Posterior cingulate gyrus (tissue), 11 donors: ENCODE data around the gene HSPA1B.

ENCODE experiments used
- DNase-seq, 10 donors: peaks; one replicate each; pipeline versions ENCODE4 v3.0.0 to v3.0.0-alpha.2; 2020 to 2021; ENCODE audit warnings: mixed read lengths in 3 of 10
- intact Hi-C: fragments of 100-400 bp; cut with DNase I; formaldehyde crosslinking; loops from one replicate; pipeline ENCODE4 v1.15.1; 2023

Gene HSPA1B

GRCh38 chr6:31827286-31828079, at the start of gene HSPA1B:
TSS of gene HSPA1B (plus strand) at chr6:31827738. CDS start at chr6:31827951, 213 bp downstream.
- intact Hi-C loops: no loop called here
- DNase-seq: peak; percentile 95 to 100 (median 98)

GRCh38 chr6:31778193-31778592, 49.3 kb upstream of the HSPA1B start:
- intact Hi-C loops: no loop called here
- peak in 2 of 10 donors; percentile 20 to 43 for DNase-seq

- intact Hi-C loops: no loop called here
- DNase-seq: peak in 3 of 10 donors; percentile 61 to 76 (median 70)
Observed at GRCh38 chr6:31778999-31779885, 48.3 kb upstream of the HSPA1B start.

GRCh38 chr6:31779908-31780307, 47.6 kb upstream of the HSPA1B start:
- intact Hi-C loops: no loop called here
- DNase-seq: peak in 3 of 10 donors; percentile 26 to 79 (median 60)

GRCh38 chr6:31780507-31781243, 46.9 kb upstream of the HSPA1B start:
- peak in 2 of 10 donors; percentile 67 to 76 for DNase-seq

GRCh38 chr6:31781244-31782125, 46.1 kb upstream of the HSPA1B start:
- intact Hi-C loops: no loop called here
- DNase-seq: peak in 2 of 10 donors; percentile 57 to 64

More at GRCh38 chr6:31780507-31781243, 46.9 kb upstream of the HSPA1B start:
- intact Hi-C loops: no loop called here

- DNase-seq: peak in 3 of 10 donors; percentile 55 to 73 (median 55)
- intact Hi-C loops: no loop called here
Observed at GRCh38 chr6:31782126-31782855, 45.2 kb upstream of the HSPA1B start.

- intact Hi-C loops: no loop called here
- DNase-seq: peak in 2 of 10 donors; percentile 59 to 78
Observed at GRCh38 chr6:31784098-31784925, 43.2 kb upstream of the HSPA1B start.

GRCh38 chr6:31785475-31785874, 42.1 kb upstream of the HSPA1B start:
- DNase-seq: peak in 2 of 10 donors; percentile 40 to 55
- intact Hi-C loops: no loop called here

GRCh38 chr6:31791324-31792089, 36.0 kb upstream of the HSPA1B start:
- intact Hi-C loops: loop anchor here (10.0 kb wide), 3 partner anchors 57 to 247 kb away; partner anchors contain the start of genes ABHD16A, ATP6V1G2, CLIC1 and DDX39B
- peak in 8 of 10 donors; percentile 23 to 90 (median 54) for DNase-seq

- intact Hi-C loops: loop anchor here (10.0 kb wide), 3 partner anchors 57 to 247 kb away; partner anchors contain the start of genes ABHD16A, ATP6V1G2, CLIC1 and DDX39B
- DNase-seq: no peak
Observed at GRCh38 chr6:31792090-31792374, 35.5 kb upstream of the HSPA1B start.

GRCh38 chr6:31792761-31793171, 34.8 kb upstream of the HSPA1B start:
- intact Hi-C loops: loop anchor here (10.0 kb wide), 3 partner anchors 58 to 248 kb away; partner anchors contain the start of genes ABHD16A, ATP6V1G2, CLIC1 and DDX39B

GRCh38 chr6:31793927-31794245, 33.7 kb upstream of the HSPA1B start:
- intact Hi-C loops: loop anchor here (10.0 kb wide), 3 partner anchors 59 to 249 kb away; partner anchors contain the start of genes ABHD16A, ATP6V1G2, CLIC1 and DDX39B

More at GRCh38 chr6:31792761-31793171, 34.8 kb upstream of the HSPA1B start:
- peak in 2 of 10 donors; percentile 65 to 67 for DNase-seq

GRCh38 chr6:31794294-31794865, 33.2 kb upstream of the HSPA1B start:
- intact Hi-C loops: loop anchor here (10.0 kb wide), 3 partner anchors 60 to 250 kb away; partner anchors contain the start of genes ABHD16A, ATP6V1G2, CLIC1 and DDX39B
- DNase-seq: peak in 1 of 10 donors; percentile 1

More at GRCh38 chr6:31793927-31794245, 33.7 kb upstream of the HSPA1B start:
- DNase-seq: peak in 2 of 10 donors; percentile 55 to 60

GRCh38 chr6:31794866-31795615, 32.5 kb upstream of the HSPA1B start:
- intact Hi-C loops: loop anchor here (5.0 to 10.0 kb wide), 4 partner anchors 37 to 250 kb away; partner anchors contain the start of genes ABHD16A, ATP6V1G2, CLIC1 and DDX39B
- DNase-seq: peak in 2 of 10 donors; percentile 64 to 74
